ENCODE data around the gene GADL1. TPM values are rescaled to one million over a fixed set of nuclear protein-coding genes. Genes with fewer than 3 reads are reported as not detected.

GADL1 gene
- total RNA-seq, 2 experiments from 2014 or later = not detected

GRCh38 chr3:30738605-30739004 is 155.9 kb downstream of the GADL1 start:
- no peaks in the 10 kb centered on the region for H3K36me3 Mint-ChIP-seq (ENCODE audit: low read depth)
- ChIA-PET CTCF (interaction anchor here (1.0 kb wide), 1 partner anchor 30 kb away, joined by 3 read pairs; no protein-coding TSS in a partner anchor), POLR2A (no interaction called here)
- no peaks in the 10 kb centered on the region for H3K9me3 Mint-ChIP-seq
- H3K27ac Mint-ChIP-seq = no peak overlapping the region
- H3K27me3 Mint-ChIP-seq = peaks cover 2% of the 10 kb centered on the region
- no peak overlapping the region for H3K4me3 Mint-ChIP-seq
- no peak for DNase-seq
- H3K4me1 Mint-ChIP-seq = peaks cover 9% of the 10 kb centered on the region

- ChIA-PET CTCF (interaction anchor here (1.0 kb wide), 1 partner anchor 31 kb away, joined by 3 read pairs; no protein-coding TSS in a partner anchor), POLR2A (no interaction called here)
- DNase-seq = no peak
- Mint-ChIP-seq H3K27me3 (peaks cover 2% of the 10 kb centered on the region), H3K4me1 (peaks cover 3% of the 10 kb centered on the region), H3K9me3 (no peaks in the 10 kb centered on the region), H3K27ac (no peak overlapping the region), H3K4me3 (no peak overlapping the region), H3K36me3 (ENCODE audit: low read depth) (no peaks in the 10 kb centered on the region)
These were observed 156.5 kb downstream of the GADL1 start for GRCh38 chr3:30737743-30738499.

GRCh38 chr3:30733696-30734095 is 160.8 kb downstream of the GADL1 start:
- no peak overlapping the region for H3K27ac Mint-ChIP-seq
- ChIA-PET CTCF (no interaction called here), POLR2A (no interaction called here)
- no peaks in the 10 kb centered on the region for H3K9me3 Mint-ChIP-seq
- no peaks in the 10 kb centered on the region for H3K4me1 Mint-ChIP-seq
- no peak overlapping the region for H3K4me3 Mint-ChIP-seq
- no peaks in the 10 kb centered on the region for H3K36me3 Mint-ChIP-seq (ENCODE audit: low read depth)
- peaks cover 2% of the 10 kb centered on the region for H3K27me3 Mint-ChIP-seq
- DNase-seq = no peak

DNA sequence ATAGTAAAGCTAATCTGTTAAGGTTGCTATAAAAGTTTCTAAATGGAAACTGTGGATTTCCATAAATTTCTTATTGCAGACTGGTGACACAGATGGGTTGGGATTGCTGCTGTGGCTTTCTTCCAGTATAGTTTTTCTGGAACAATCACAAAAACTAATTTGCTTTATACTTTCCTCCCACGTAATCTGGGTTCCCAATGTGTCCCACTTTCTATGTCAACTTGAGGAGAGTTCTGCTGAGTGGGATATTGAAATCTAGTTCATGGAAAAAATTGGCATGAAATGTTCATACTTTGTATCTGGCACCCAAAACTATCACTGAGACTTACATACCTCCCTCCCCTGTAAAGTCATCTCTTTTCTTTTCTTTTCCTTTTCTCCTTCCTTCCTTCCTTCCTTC is 161.3 kb downstream of the GADL1 start:
- Mint-ChIP-seq H3K27ac (no peak overlapping the region), H3K4me3 (no peak overlapping the region), H3K36me3 (ENCODE audit: low read depth) (no peaks in the 10 kb centered on the region), H3K4me1 (no peaks in the 10 kb centered on the region), H3K27me3 (peaks cover 2% of the 10 kb centered on the region), H3K9me3 (no peaks in the 10 kb centered on the region)
- CTCF ChIA-PET = no interaction called here
- DNase-seq = no peak
- POLR2A ChIA-PET = no interaction called here

GRCh38 chr3:30730967-30731366 is 163.5 kb downstream of the GADL1 start:
- ChIA-PET CTCF (no interaction called here), POLR2A (no interaction called here)
- no peaks in the 10 kb centered on the region for H3K4me1 Mint-ChIP-seq
- no peaks in the 10 kb centered on the region for H3K27me3 Mint-ChIP-seq
- H3K4me3 Mint-ChIP-seq = no peak overlapping the region
- no peak for DNase-seq
- no peaks in the 10 kb centered on the region for H3K9me3 Mint-ChIP-seq
- no peak overlapping the region for H3K27ac Mint-ChIP-seq
- no peaks in the 10 kb centered on the region for H3K36me3 Mint-ChIP-seq (ENCODE audit: low read depth)

DNA sequence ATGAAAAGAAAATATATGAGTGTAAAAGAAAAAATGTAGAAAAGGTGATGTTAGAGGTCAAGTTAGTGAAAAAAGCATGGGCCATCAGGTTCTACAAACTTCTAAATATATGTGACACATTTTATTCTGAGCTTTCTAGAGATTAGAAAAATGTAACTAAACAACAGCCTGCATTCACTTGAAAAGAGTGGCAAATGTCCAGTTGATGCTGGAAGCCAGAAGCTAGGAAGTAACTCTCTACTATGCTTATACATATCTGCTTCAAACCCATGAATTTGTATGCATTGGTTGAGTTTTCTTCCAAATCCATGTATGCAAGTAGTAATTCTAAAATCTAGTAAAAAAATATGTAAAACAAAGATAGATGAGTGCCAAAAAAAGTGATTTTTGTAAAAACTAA is 164.5 kb downstream of the GADL1 start:
- no peak for DNase-seq
- Mint-ChIP-seq H3K4me1 (no peaks in the 10 kb centered on the region), H3K27me3 (peaks cover 2% of the 10 kb centered on the region), H3K9me3 (peaks cover 5% of the 10 kb centered on the region), H3K27ac (no peak overlapping the region), H3K36me3 (ENCODE audit: low read depth) (no peaks in the 10 kb centered on the region), H3K4me3 (no peak overlapping the region)
- CTCF ChIA-PET = no interaction called here
- POLR2A ChIA-PET = no interaction called here

- Mint-ChIP-seq H3K36me3 (ENCODE audit: low read depth) (no peaks in the 10 kb centered on the region), H3K9me3 (peaks cover 5% of the 10 kb centered on the region), H3K27ac (no peak overlapping the region), H3K4me3 (no peak overlapping the region), H3K27me3 (peaks cover 2% of the 10 kb centered on the region), H3K4me1 (no peaks in the 10 kb centered on the region)
- ChIA-PET POLR2A (no interaction called here), CTCF (no interaction called here)
- DNase-seq = no peak
These were observed 164.9 kb downstream of the GADL1 start for GRCh38 chr3:30729512-30729911.

GRCh38 chr3:30728143-30728542 is 166.3 kb downstream of the GADL1 start:
- Mint-ChIP-seq H3K27me3 (peaks cover 2% of the 10 kb centered on the region), H3K4me3 (no peak overlapping the region), H3K27ac (no peak overlapping the region), H3K36me3 (ENCODE audit: low read depth) (no peaks in the 10 kb centered on the region), H3K9me3 (peaks cover 5% of the 10 kb centered on the region), H3K4me1 (no peaks in the 10 kb centered on the region)
- CTCF ChIA-PET = no interaction called here
- POLR2A ChIA-PET = no interaction called here
- DNase-seq = no peak

DNA sequence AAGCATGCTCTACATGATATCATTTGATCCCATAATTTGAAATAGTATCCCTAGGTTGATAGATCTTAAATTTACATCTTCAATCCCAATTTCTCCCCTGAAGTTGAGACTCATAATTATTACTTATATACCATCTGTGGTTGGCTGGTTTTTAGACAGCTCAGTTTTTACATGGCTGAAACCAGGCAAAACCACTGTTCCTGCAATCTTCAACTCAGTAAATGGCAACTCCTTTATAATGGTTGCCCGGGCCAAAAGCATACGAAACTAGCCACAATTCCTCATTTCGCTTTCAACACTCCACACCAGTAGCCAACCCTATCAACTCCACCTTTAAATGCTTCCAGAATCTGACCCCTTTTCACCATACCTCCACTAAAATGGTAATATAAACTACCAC is 169.6 kb downstream of the GADL1 start:
- Mint-ChIP-seq H3K9me3 (peaks cover 5% of the 10 kb centered on the region), H3K4me3 (no peak overlapping the region), H3K27me3 (peaks cover 2% of the 10 kb centered on the region), H3K36me3 (ENCODE audit: low read depth) (no peaks in the 10 kb centered on the region), H3K27ac (no peak overlapping the region), H3K4me1 (no peaks in the 10 kb centered on the region)
- DNase-seq = no peak
- ChIA-PET CTCF (no interaction called here), POLR2A (no interaction called here)

DNA sequence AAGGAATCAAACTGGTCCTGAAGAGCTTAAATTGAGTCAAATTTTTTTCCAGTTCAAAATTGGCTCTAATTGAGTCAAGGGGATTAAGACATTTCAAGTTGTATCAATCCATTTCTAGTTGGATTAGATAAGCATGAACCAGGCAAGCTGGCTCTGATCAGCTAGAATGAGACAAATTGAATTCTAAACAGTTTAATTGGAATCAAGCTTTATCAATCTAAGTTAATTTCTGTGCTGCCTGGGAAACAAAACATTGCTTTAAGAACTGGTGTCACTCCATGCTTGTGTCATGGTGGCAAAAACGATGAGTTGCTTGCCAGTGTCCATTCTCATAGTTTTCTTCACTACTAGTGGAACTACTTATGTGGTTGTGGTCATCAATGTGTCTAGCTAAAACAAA is 171.2 kb downstream of the GADL1 start:
- Mint-ChIP-seq H3K36me3 (ENCODE audit: low read depth) (no peaks in the 10 kb centered on the region), H3K27me3 (peaks cover 2% of the 10 kb centered on the region), H3K9me3 (peaks cover 5% of the 10 kb centered on the region), H3K4me1 (no peaks in the 10 kb centered on the region), H3K4me3 (no peak overlapping the region), H3K27ac (no peak overlapping the region)
- ChIA-PET CTCF (no interaction called here), POLR2A (no interaction called here)
- DNase-seq = no peak

- DNase-seq = no peak
- Mint-ChIP-seq H3K4me1 (no peaks in the 10 kb centered on the region), H3K27me3 (peaks cover 5% of the 10 kb centered on the region), H3K27ac (no peak overlapping the region), H3K4me3 (no peak overlapping the region), H3K9me3 (peaks cover 5% of the 10 kb centered on the region), H3K36me3 (ENCODE audit: low read depth) (no peaks in the 10 kb centered on the region)
- ChIA-PET CTCF (no interaction called here), POLR2A (no interaction called here)
These were observed 173.2 kb downstream of the GADL1 start for GRCh38 chr3:30721314-30721634.

DNA sequence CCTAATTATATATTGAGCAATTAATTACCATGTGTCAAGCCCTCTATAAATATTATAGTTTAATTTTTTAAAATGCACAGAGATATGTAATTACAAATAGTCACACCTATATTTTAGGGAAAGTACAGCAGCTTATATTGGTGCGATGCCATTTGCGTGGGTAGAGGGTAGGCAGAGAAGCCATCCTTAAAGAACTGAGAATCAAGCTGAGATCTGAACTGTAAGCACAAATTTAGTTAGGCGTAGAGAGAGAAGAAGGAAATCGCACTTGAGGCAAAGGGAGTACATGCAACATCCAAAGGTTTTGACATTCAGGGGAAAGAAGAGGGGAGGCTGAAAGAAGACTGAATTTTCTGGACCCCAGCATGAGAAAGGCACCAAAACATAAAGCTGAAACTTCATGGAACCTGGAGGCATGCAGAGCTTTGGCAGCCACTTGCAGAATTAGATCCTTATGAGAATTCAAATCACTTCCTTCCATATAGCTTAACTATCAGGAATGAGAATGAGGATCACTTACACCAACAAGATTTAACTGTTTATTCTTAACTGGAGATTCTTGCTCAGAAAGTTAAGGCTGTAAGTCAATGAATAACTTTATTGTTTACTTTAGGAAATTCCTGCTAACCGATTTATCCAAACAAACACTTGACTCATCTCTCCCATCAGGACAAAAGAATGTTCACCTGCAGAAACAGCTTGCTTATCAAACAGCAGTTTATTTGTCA is 173.7 kb downstream of the GADL1 start:
- DNase-seq = no peak
- POLR2A ChIA-PET = no interaction called here
- CTCF ChIA-PET = no interaction called here
- H3K4me3 Mint-ChIP-seq = no peak overlapping the region
- H3K27ac Mint-ChIP-seq = no peak overlapping the region
- H3K4me1 Mint-ChIP-seq = no peaks in the 10 kb centered on the region
- H3K36me3 Mint-ChIP-seq (ENCODE audit: low read depth) = no peaks in the 10 kb centered on the region
- H3K9me3 Mint-ChIP-seq = peaks cover 5% of the 10 kb centered on the region
- peaks cover 5% of the 10 kb centered on the region for H3K27me3 Mint-ChIP-seq

DNA sequence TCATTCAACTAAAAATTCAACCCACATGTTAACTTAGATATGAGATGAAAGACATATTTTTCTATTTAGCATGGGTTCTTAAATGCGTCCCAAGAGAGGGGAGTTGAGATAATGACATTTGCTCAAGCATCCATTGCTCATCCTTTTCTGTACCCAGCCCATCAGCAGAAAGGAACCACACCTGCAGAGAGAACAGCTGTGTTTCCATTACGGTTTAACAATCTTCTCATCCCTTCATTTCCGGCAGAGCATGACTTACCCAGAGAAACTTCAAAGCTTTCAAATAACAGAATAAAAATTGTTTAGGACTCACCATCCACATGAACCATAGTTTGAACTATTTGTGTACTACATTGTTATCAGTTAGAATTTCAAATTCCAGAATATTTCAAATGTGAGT is 174.9 kb downstream of the GADL1 start:
- peaks cover 3% of the 10 kb centered on the region for H3K27me3 Mint-ChIP-seq
- POLR2A ChIA-PET = no interaction called here

GRCh38 chr3:30713885-30714503 is 180.5 kb downstream of the GADL1 start:
- no peak for DNase-seq
- Mint-ChIP-seq H3K9me3 (no peaks in the 10 kb centered on the region), H3K27me3 (peaks cover 3% of the 10 kb centered on the region), H3K27ac (no peak overlapping the region), H3K4me3 (no peak overlapping the region), H3K36me3 (ENCODE audit: low read depth) (no peaks in the 10 kb centered on the region), H3K4me1 (no peaks in the 10 kb centered on the region)
- CTCF ChIA-PET = no interaction called here
- POLR2A ChIA-PET = no interaction called here

More for the DNA sequence above, 174.9 kb downstream of the GADL1 start:
- CTCF ChIA-PET = no interaction called here
- Mint-ChIP-seq H3K9me3 (no peaks in the 10 kb centered on the region), H3K4me1 (no peaks in the 10 kb centered on the region), H3K36me3 (ENCODE audit: low read depth) (no peaks in the 10 kb centered on the region), H3K27ac (no peak overlapping the region), H3K4me3 (no peak overlapping the region)
- no peak for DNase-seq

Data from activated CD4-positive, alpha-beta memory T cell treated with anti-CD3 and anti-CD28 coated beads, Interleukin-2, amount 10 ng/mL, durations not matched to agents 7 days and 5 days (primary cell).